NT2/D1 (cell line): ENCODE data around the gene FBXO10.

ENCODE experiments used
- SUZ12 ChIP-seq: IDR thresholded peaks from 2 replicates; pipeline ENCODE4 v1.6.1; 2011; ENCODE audit not compliant: insufficient read length, insufficient read depth; ENCODE audit errors: extremely low read depth
- YY1 ChIP-seq: IDR thresholded peaks from 2 replicates; pipeline ENCODE4 v1.6.1; 2011; ENCODE audit not compliant: insufficient read length, insufficient read depth

DNA sequence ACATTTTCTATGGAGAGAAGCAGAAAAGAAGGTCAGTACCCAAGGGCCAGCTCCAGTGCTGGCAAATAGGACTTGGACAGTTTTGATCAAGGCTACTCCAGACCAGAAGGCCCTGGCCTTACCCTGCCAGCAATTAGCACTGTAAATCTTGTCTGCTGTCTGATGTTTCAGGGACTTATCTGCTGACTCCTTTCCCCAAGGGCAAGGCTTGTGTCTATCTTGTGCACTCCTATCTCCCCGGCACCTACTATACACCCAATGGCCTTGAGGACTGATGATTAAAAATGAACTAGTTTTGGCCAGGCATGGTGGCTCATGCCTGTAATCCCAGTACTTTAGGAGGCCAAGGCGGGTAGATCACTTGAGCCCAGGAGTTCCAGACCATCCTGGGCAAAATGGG, 53.2 kb downstream of the FBXO10 start:
- no peak for TF ChIP-seq YY1
- TF ChIP-seq SUZ12 = no peak
